GM12874 (cell line): ENCODE results near the gene STAM2.

Experiments
- TF ChIP-seq, protein P1 (sequence below): IDR thresholded peaks from 2 replicates; pipeline ENCODE4 v1.5.1; 2011; ENCODE audit warnings: low read depth, mild to moderate bottlenecking, control low read depth, low read length, moderate library complexity; ENCODE audit not compliant: insufficient read depth

Gene STAM2

GRCh38 chr2:152103271-152103670 is 72.3 kb downstream of the STAM2 start:
- TF ChIP-seq, protein P1, sequence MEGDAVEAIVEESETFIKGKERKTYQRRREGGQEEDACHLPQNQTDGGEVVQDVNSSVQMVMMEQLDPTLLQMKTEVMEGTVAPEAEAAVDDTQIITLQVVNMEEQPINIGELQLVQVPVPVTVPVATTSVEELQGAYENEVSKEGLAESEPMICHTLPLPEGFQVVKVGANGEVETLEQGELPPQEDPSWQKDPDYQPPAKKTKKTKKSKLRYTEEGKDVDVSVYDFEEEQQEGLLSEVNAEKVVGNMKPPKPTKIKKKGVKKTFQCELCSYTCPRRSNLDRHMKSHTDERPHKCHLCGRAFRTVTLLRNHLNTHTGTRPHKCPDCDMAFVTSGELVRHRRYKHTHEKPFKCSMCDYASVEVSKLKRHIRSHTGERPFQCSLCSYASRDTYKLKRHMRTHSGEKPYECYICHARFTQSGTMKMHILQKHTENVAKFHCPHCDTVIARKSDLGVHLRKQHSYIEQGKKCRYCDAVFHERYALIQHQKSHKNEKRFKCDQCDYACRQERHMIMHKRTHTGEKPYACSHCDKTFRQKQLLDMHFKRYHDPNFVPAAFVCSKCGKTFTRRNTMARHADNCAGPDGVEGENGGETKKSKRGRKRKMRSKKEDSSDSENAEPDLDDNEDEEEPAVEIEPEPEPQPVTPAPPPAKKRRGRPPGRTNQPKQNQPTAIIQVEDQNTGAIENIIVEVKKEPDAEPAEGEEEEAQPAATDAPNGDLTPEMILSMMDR, result no peak

DNA sequence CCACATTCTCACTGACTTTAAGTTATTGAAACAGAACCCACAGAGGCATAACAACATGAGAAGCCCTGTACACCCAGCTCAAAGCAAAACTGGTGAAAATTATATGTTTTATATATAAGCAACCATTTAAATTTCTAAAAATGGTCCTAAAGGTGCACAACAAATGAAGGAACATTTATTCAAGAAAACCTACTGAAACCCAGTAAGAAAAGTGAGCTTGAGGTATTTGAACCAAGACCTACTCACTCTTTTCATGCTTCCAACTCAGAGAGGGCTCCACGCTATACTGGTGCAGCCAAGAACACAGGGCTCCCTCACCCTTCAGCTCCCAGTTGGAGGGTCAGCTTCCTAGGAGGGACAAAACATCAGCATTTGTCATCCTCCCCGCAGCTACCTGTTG is 74.6 kb downstream of the STAM2 start:
- TF ChIP-seq, protein P1, result no peak

GRCh38 chr2:152099367-152100050 is 76.1 kb downstream of the STAM2 start:
- TF ChIP-seq, protein P1, result no peak

GRCh38 chr2:152098496-152099366 is 76.8 kb downstream of the STAM2 start, which contains the start of gene CACNB4:
Gene CACNB4, minus strand, starts transcription at chr2:152099044.
- TF ChIP-seq, protein P1, result no peak

GRCh38 chr2:152097801-152098495 is 77.6 kb downstream of the STAM2 start:
- TF ChIP-seq, protein P1, result no peak

GRCh38 chr2:152097290-152097800 is 78.2 kb downstream of the STAM2 start:
- TF ChIP-seq, protein P1, result no peak

DNA sequence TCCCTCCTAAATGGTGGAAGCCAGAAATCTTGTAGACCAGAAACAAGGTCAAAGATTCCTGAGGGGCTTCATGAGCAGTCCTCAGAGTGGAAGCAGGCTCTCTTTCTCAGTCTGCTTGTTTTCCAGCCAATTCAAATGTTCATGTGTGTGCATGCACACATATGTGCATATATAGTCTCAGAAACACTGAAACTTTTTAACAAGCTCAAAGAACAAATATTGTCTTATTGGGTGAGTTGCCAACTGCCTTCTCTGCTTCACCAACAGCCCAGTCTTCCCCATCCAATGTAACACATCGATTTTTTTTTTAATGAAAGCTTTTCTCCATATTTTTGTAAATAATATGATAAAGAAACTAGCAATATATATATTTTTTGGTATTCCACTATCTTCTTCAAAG is 80.4 kb downstream of the STAM2 start:
- TF ChIP-seq, protein P1, result no peak
